H9 (cell line): ENCODE data around the gene CLEC16A. TPM values are rescaled to one million over a fixed set of nuclear protein-coding genes. Genes with fewer than 3 reads are reported as not detected.

Experiments
- DNase-seq: peaks from one replicate; pipeline ENCODE4 v3.0.0-alpha.2; 2017
- H2AFZ ChIP-seq: one replicate; pipeline ENCODE4 v1.6.1; 2013; ENCODE audit warnings: mild to moderate bottlenecking, low read length, control low read depth, moderate library complexity
- H2AK5ac ChIP-seq: 2 replicates; pipeline ENCODE4 v1.6.1; 2013; ENCODE audit warnings: low read length, control low read depth, mixed read lengths; ENCODE audit not compliant: insufficient read length
- H2BK120ac ChIP-seq: one replicate; pipeline ENCODE4 v1.6.1; 2013; ENCODE audit warnings: low read depth, mild to moderate bottlenecking, low read length, control low read depth, inconsistent platforms; ENCODE audit not compliant: poor library complexity, severe bottlenecking
- H2BK12ac ChIP-seq: 2 replicates; pipeline ENCODE4 v1.6.1; 2013; ENCODE audit warnings: low read length, control low read depth, mixed read lengths, low read depth; ENCODE audit not compliant: insufficient read length
- H2BK15ac ChIP-seq: 2 replicates; pipeline ENCODE4 v1.6.1; 2013; ENCODE audit warnings: low read depth, low read length, control low read depth
- H2BK20ac ChIP-seq: one replicate; pipeline ENCODE4 v1.6.1; 2013; ENCODE audit warnings: low read depth, mild to moderate bottlenecking, low read length, control low read depth, inconsistent platforms; ENCODE audit not compliant: poor library complexity, severe bottlenecking
- H2BK5ac ChIP-seq: 2 replicates; pipeline ENCODE4 v1.6.1; 2013; ENCODE audit warnings: low read length, control low read depth, mixed read lengths; ENCODE audit not compliant: insufficient read length
- H3K14ac ChIP-seq: 2 replicates; pipeline ENCODE4 v1.6.1; 2013; ENCODE audit warnings: low read length, control low read depth; ENCODE audit not compliant: insufficient read depth
- H3K18ac ChIP-seq: 2 replicates; pipeline ENCODE4 v1.6.1; 2013; ENCODE audit warnings: low read depth, mild to moderate bottlenecking, mixed read lengths, low read length, control low read depth; ENCODE audit not compliant: insufficient read length
- H3K23ac ChIP-seq: 2 replicates; pipeline ENCODE4 v1.6.1; 2013; ENCODE audit warnings: low read length, control low read depth, mixed read lengths, low read depth; ENCODE audit not compliant: insufficient read length
- H3K23me2 ChIP-seq: 2 replicates; pipeline ENCODE4 v1.6.1; 2013; ENCODE audit warnings: low read depth, mild to moderate bottlenecking, mixed read lengths, low read length, control low read depth; ENCODE audit not compliant: insufficient read length, poor library complexity, severe bottlenecking
- H3K27ac ChIP-seq: 2 replicates; pipeline ENCODE4 v1.5.1; 2013; ENCODE audit warnings: low read length, control low read depth, mixed read lengths, low read depth; ENCODE audit not compliant: insufficient read length
- H3K27me3 ChIP-seq: 2 replicates; pipeline ENCODE4 v1.6.1; 2013; ENCODE audit warnings: low read length, control low read depth, inconsistent platforms; ENCODE audit not compliant: insufficient read depth
- H3K4ac ChIP-seq: 2 replicates; pipeline ENCODE4 v1.6.1; 2013; ENCODE audit warnings: low read depth, mild to moderate bottlenecking, control low read depth, inconsistent platforms, low read length, moderate library complexity
- H3K4me1 ChIP-seq: 2 replicates; pipeline ENCODE4 v1.6.1; 2013; ENCODE audit warnings: low read length, control low read depth, inconsistent platforms; ENCODE audit not compliant: insufficient read depth
- H3K4me2 ChIP-seq: 2 replicates; pipeline ENCODE4 v1.6.1; 2013; ENCODE audit warnings: low read length, control low read depth, mixed read lengths; ENCODE audit not compliant: insufficient read length, insufficient read depth
- H3K56ac ChIP-seq: 2 replicates; pipeline ENCODE4 v1.6.1; 2013; ENCODE audit warnings: low read depth, mild to moderate bottlenecking, mixed read lengths, low read length, control low read depth; ENCODE audit not compliant: insufficient read length
- H3K79me1 ChIP-seq: 2 replicates; pipeline ENCODE4 v1.6.1; 2013; ENCODE audit warnings: low read depth, mild to moderate bottlenecking, moderate library complexity, low read length, control low read depth, inconsistent platforms; ENCODE audit not compliant: insufficient read depth, poor library complexity, severe bottlenecking
- H3K79me2 ChIP-seq: 2 replicates; pipeline ENCODE4 v1.6.1; 2013; ENCODE audit warnings: low read length, control low read depth, inconsistent platforms; ENCODE audit not compliant: insufficient read depth
- H3K9ac ChIP-seq: 2 replicates; pipeline ENCODE4 v1.6.1; 2013; ENCODE audit warnings: low read length, control low read depth, mixed read lengths; ENCODE audit not compliant: insufficient read length; ENCODE audit errors: extremely low read depth
- H3K9me3 ChIP-seq: one replicate; pipeline ENCODE4 v1.6.1; 2013; ENCODE audit warnings: low read depth, low read length, inconsistent platforms; ENCODE audit not compliant: control insufficient read depth
- H3T11ph ChIP-seq: one replicate; pipeline ENCODE4 v1.6.1; 2013; ENCODE audit warnings: mild to moderate bottlenecking, low read length, control low read depth, inconsistent platforms
- H4K20me1 ChIP-seq: one replicate; pipeline ENCODE4 v1.6.1; 2013; ENCODE audit not compliant: control insufficient read depth, insufficient read length, insufficient read depth
- H4K5ac ChIP-seq: 2 replicates; pipeline ENCODE4 v1.6.1; 2013; ENCODE audit warnings: low read depth, mild to moderate bottlenecking, mixed read lengths, low read length, control low read depth; ENCODE audit not compliant: insufficient read length
- H4K8ac ChIP-seq: replicated peaks from 2 replicates; pipeline ENCODE4 v1.6.1; 2013; ENCODE audit warnings: low read length, control low read depth, mixed read lengths, low read depth; ENCODE audit not compliant: insufficient read length
- H4K91ac ChIP-seq: 2 replicates; pipeline ENCODE4 v1.6.1; 2013; ENCODE audit warnings: low read depth, mild to moderate bottlenecking, moderate library complexity, mixed read lengths, low read length, control low read depth; ENCODE audit not compliant: insufficient read length
- H3K27ac Mint-ChIP-seq, 3 experiments: 2 replicates in 2 of 3; 3 replicates in 1 of 3; pipeline ENCODE4 v1.8.0; 2020 to 2021; ENCODE audit warnings: mixed read lengths in 3 of 3, mild to moderate bottlenecking in 1 of 3, moderate library complexity in 1 of 3
- H3K27me3 Mint-ChIP-seq: 2 replicates; pipeline ENCODE4 v1.8.0; 2021; ENCODE audit warnings: low read depth, mild to moderate bottlenecking, moderate library complexity, mixed read lengths
- H3K36me3 Mint-ChIP-seq, 3 experiments: 2 replicates in 2 of 3; 3 replicates in 1 of 3; pipeline ENCODE4 v1.8.0; 2020 to 2021; ENCODE audit warnings: low read depth in 3 of 3, mixed read lengths in 3 of 3; ENCODE audit not compliant: insufficient read depth in 1 of 3
- H3K4me1 Mint-ChIP-seq, 2 experiments: 2 replicates each; pipeline ENCODE4 v1.8.0; 2020; ENCODE audit warnings: mixed read lengths in 2 of 2
- H3K4me3 Mint-ChIP-seq, 2 experiments: 2 replicates in 1 of 2; 3 replicates in 1 of 2; pipeline ENCODE4 v1.8.0; 2020 to 2021; ENCODE audit warnings: mild to moderate bottlenecking in 2 of 2, mixed read lengths in 2 of 2, moderate library complexity in 1 of 2
- H3K9me3 Mint-ChIP-seq, 2 experiments: 2 replicates in 1 of 2; 3 replicates in 1 of 2; pipeline ENCODE4 v1.8.0; 2020; ENCODE audit warnings: mild to moderate bottlenecking in 2 of 2, mixed read lengths in 2 of 2, moderate library complexity in 1 of 2
- whole genome bisulfite sequencing: extraction: QIAGEN DNeasy Blood & Tissue Kit; methylation state at CpG from one replicate; pipeline ENCODE4 v1.1.7; 2013; ENCODE audit warnings: missing lambda C conversion rate, low lambda C conversion rate, mixed read lengths; ENCODE audit not compliant: insufficient read length; ENCODE audit errors: extremely low coverage; 5-methylcytosine and 5-hydroxymethylcytosine counted together
- total RNA-seq: library from RNA; stranded (reverse); gene quantifications from 2 replicates; pipeline ENCODE4 v1.2.1, GENCODE V29; 2021
- TF ChIP-seq, protein P1 (sequence below): fragments of 200-600 bp; sonication (generic); conservative IDR thresholded peaks from 3 replicates; pipeline ENCODE4 v1.8.0; 2021; ENCODE audit warnings: antibody characterized with exemption, mild to moderate bottlenecking

CLEC16A gene
- total RNA-seq, 1 experiment from 2014 or later: 15.2 TPM

- TF ChIP-seq, protein P1, sequence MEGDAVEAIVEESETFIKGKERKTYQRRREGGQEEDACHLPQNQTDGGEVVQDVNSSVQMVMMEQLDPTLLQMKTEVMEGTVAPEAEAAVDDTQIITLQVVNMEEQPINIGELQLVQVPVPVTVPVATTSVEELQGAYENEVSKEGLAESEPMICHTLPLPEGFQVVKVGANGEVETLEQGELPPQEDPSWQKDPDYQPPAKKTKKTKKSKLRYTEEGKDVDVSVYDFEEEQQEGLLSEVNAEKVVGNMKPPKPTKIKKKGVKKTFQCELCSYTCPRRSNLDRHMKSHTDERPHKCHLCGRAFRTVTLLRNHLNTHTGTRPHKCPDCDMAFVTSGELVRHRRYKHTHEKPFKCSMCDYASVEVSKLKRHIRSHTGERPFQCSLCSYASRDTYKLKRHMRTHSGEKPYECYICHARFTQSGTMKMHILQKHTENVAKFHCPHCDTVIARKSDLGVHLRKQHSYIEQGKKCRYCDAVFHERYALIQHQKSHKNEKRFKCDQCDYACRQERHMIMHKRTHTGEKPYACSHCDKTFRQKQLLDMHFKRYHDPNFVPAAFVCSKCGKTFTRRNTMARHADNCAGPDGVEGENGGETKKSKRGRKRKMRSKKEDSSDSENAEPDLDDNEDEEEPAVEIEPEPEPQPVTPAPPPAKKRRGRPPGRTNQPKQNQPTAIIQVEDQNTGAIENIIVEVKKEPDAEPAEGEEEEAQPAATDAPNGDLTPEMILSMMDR: no peak
- Mint-ChIP-seq H3K27me3 (no peaks in the 10 kb centered on the region), H3K36me3 (peaks cover 0 to 20% (median 0%) of the 10 kb centered on the region in 3 experiments; a peak in 2 of 7 replicates), H3K4me3 (no peak overlapping the region), H3K27ac (no peak overlapping the region), H3K4me1 (peaks cover 14 to 16% of the 10 kb centered on the region in 2 experiments; a peak in 3 of 4 replicates), H3K9me3 (no peaks in the 10 kb centered on the region)
- Histone ChIP-seq H2BK20ac (no peak overlapping the region), H4K20me1 (no peaks in the 10 kb centered on the region), H3K79me1 (no peaks in the 10 kb centered on the region), H3K4me2 (no peak overlapping the region), H4K91ac (no peak overlapping the region), H3K18ac (no peak overlapping the region), H3K23me2 (no peaks in the 10 kb centered on the region), H3K9me3 (no peaks in the 10 kb centered on the region), H2BK15ac (no peak overlapping the region), H4K5ac (no peak overlapping the region), H2AFZ (no peak overlapping the region), H3K79me2 (no peaks in the 10 kb centered on the region), H3K23ac (no peak overlapping the region), H2BK120ac (no peak overlapping the region), H4K8ac (no peak overlapping the region), H3K27ac (no peak overlapping the region), H2AK5ac (no peak overlapping the region), H2BK5ac (no peak overlapping the region), H3K14ac (no peak overlapping the region), H3K4me1 (no peaks in the 10 kb centered on the region), H3K56ac (no peak overlapping the region), H2BK12ac (no peak overlapping the region), H3K9ac (no peak overlapping the region), H3K4ac (no peak overlapping the region), H3K27me3 (no peaks in the 10 kb centered on the region), H3T11ph (no peak overlapping the region)
- WGBS: no CpG with 5 or more reads among the region's 5 CpGs
- DNase-seq: no peak
Measured at GRCh38 chr16:11045441-11045840, 101.1 kb downstream of the CLEC16A start.
